Measurements from ENCODE around the gene ARL6IP6. TPM values are rescaled to one million over a fixed set of nuclear protein-coding genes. Genes with fewer than 3 reads are reported as not detected.

ARL6IP6 gene
- total and polyA plus RNA-seq, 10 of the 15 experiments (the other 5 are each of a cell fraction or from before 2014, with no cell fraction given) = 15.8 to 87.3 (median 28.4) TPM

DNA sequence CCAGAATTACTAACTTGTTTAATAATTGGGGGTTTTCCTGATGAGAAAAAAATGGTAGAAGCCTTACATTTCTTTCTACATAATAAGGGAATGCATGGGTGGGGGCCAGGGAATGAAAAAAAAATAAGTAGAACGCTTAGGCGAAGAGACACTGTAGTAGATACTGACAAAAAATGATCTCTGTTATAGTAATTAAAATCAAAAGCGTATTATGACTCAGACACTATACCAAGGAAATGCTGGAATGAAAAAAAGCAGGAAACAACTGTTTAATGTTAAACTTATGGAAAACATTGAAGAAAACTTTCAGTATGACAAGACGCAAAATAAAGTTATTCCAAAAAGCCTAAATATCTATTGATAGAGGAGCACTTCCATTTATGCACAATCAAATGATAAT lies 44.1 kb upstream of the ARL6IP6 start:
- FAIRE-seq = no peak
- BruUV-seq (replicated peaks) = no TSS peak
- Histone ChIP-seq H4K20me1 (ENCODE audit: control insufficient read depth, insufficient read depth) (no peaks in the 10 kb centered on the region), H3K27ac (ENCODE audit: control insufficient read depth, insufficient read depth) (no peak overlapping the region), H3K4me2 (ENCODE audit: control insufficient read depth, insufficient read depth) (no peak overlapping the region), H3K79me2 (ENCODE audit: control insufficient read depth, insufficient read depth, low read length) (no peaks in the 10 kb centered on the region), H3K9me3 (replicated peaks; ENCODE audit: control insufficient read depth, insufficient read depth, low read length) (no peaks in the 10 kb centered on the region), H3K27me3 (replicated peaks in 1 of 2; ENCODE audit: control insufficient read depth in 2 of 2, insufficient read depth in 2 of 2, low read length in 1 of 2) (no peaks in the 10 kb centered on the region), H3K36me3 (ENCODE audit: control insufficient read depth in 2 of 2, insufficient read depth in 2 of 2, low read length in 1 of 2) (peaks cover 6 to 24% of the 10 kb centered on the region in 2 experiments), H2AFZ (ENCODE audit: control insufficient read depth, low read depth, low read length) (no peak overlapping the region), H3K4me1 (ENCODE audit: control insufficient read depth, insufficient read depth, low read length) (no peaks in the 10 kb centered on the region), H3K4me3 (no peak overlapping the region), H3K9ac (ENCODE audit: control insufficient read depth, insufficient read depth, low read length) (no peak overlapping the region)
- in situ Hi-C loops (cut with MboI) (loop anchor here (25.0 kb wide), 1 partner anchor 1212 kb away; no protein-coding TSS in a partner anchor), intact Hi-C loops (cut with micrococcal nuclease; ENCODE audit: unreplicated experiment) (loop anchor here (2.0 kb wide), 1 partner anchor 16 kb away; no protein-coding TSS in a partner anchor)
- CTCF ChIA-PET = interaction anchor here (0.9 to 1.1 kb wide), 2 partner anchors 11 to 39 kb away, joined by 3 read pairs; no protein-coding TSS in a partner anchor
- TF ChIP-seq ETV6 (conservative IDR thresholded peaks at IDR 0.05 in 1 of 2, IDR thresholded peaks at IDR 0.05 in 1 of 2; ENCODE audit: borderline replicate concordance in 1 of 2, low read depth in 1 of 2) = no peak
- no peak for TF ChIP-seq RB1 (IDR thresholded peaks at IDR 0.05; ENCODE audit: borderline replicate concordance)
- TF ChIP-seq BHLHE40 (IDR thresholded peaks at IDR 0.05; ENCODE audit: borderline replicate concordance in 1 of 2, low read depth in 2 of 2, low read length in 1 of 2) = no peak
- no peak for TF ChIP-seq POLR2AphosphoS5 (IDR thresholded peaks at IDR 0.05; ENCODE audit: low read length)
- no peak for TF ChIP-seq ZZZ3 (IDR thresholded peaks at IDR 0.05; ENCODE audit: control insufficient read depth, insufficient read length, low read depth)
- TF ChIP-seq IRF4 (IDR thresholded peaks at IDR 0.05; ENCODE audit: low read depth, low read length) = no peak
- 91% methylated on average over 4 of the region's 4 CpGs for WGBS (ENCODE audit: insufficient coverage, insufficient replicate concordance, low lambda C conversion rate, missing lambda C conversion rate)
- POLR2A ChIA-PET = no interaction called here
- RAD21 ChIA-PET (ENCODE audit: unreplicated experiment) = no interaction called here
- SMC1A ChIA-PET (ENCODE audit: uncharacterized antibody, unreplicated experiment) = no interaction called here
- ATAC-seq = no peak
- DNase-seq (ENCODE audit: low read depth, low spot score) = no peak

DNA sequence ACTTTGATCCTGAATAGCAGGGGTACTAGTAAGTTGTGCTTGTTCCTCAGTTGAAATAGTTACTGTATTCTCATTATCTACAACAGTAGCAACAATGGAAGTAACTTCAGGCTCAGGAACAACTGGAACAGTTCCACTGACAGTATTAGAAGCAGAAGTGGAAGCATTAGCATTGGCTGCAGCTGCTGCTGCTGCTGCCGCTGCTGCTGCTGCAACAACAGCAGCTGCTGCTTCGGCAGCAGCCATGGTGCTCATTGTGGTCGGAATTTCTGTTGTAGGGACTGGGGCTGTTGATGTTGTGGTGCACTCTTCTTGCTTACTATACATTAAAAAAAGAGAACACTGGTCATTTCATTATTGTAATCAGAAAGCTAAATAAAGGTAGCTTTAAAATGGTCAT lies 42.0 kb upstream of the ARL6IP6 start:
- FAIRE-seq (no peak), ATAC-seq (no peak), DNase-seq (ENCODE audit: low read depth, low spot score) (no peak)
- POLR2A ChIA-PET = no interaction called here
- Histone ChIP-seq H3K4me1 (ENCODE audit: control insufficient read depth, insufficient read depth, low read length) (no peaks in the 10 kb centered on the region), H3K4me2 (ENCODE audit: control insufficient read depth, insufficient read depth) (no peak overlapping the region), H3K27ac (ENCODE audit: control insufficient read depth, insufficient read depth) (no peak overlapping the region), H3K36me3 (ENCODE audit: control insufficient read depth in 2 of 2, insufficient read depth in 2 of 2, low read length in 1 of 2) (peaks cover 5 to 36% of the 10 kb centered on the region in 2 experiments), H3K9me3 (replicated peaks; ENCODE audit: control insufficient read depth, insufficient read depth, low read length) (no peaks in the 10 kb centered on the region), H3K9ac (ENCODE audit: control insufficient read depth, insufficient read depth, low read length) (no peak overlapping the region), H3K4me3 (no peak overlapping the region), H3K79me2 (ENCODE audit: control insufficient read depth, insufficient read depth, low read length) (no peaks in the 10 kb centered on the region), H2AFZ (ENCODE audit: control insufficient read depth, low read depth, low read length) (no peak overlapping the region), H4K20me1 (ENCODE audit: control insufficient read depth, insufficient read depth) (no peaks in the 10 kb centered on the region), H3K27me3 (replicated peaks in 1 of 2; ENCODE audit: control insufficient read depth in 2 of 2, insufficient read depth in 2 of 2, low read length in 1 of 2) (no peaks in the 10 kb centered on the region)
- RAD21 ChIA-PET (ENCODE audit: unreplicated experiment) = interaction anchor here (0.7 kb wide), 1 partner anchor 67 kb away, joined by 3 read pairs; no protein-coding TSS in a partner anchor
- in situ Hi-C loops (cut with MboI) = no loop called here
- no TSS peak for BruUV-seq (replicated peaks)
- CTCF ChIA-PET = interaction anchor here (1.3 kb wide), 1 partner anchor 66 kb away, joined by 3 read pairs; no protein-coding TSS in a partner anchor
- intact Hi-C loops (cut with micrococcal nuclease; ENCODE audit: unreplicated experiment) = no loop called here
- SMC1A ChIA-PET (ENCODE audit: uncharacterized antibody, unreplicated experiment) = interaction anchor here (1.3 kb wide), 1 partner anchor 10 kb away, joined by 3 read pairs; no protein-coding TSS in a partner anchor
- 95% methylated on average over 3 of the region's 3 CpGs for WGBS (ENCODE audit: insufficient coverage, insufficient replicate concordance, low lambda C conversion rate, missing lambda C conversion rate)
- TF ChIP-seq MYB (IDR thresholded peaks at IDR 0.05; ENCODE audit: borderline replicate concordance, low read depth, low read length) (no peak), JUNB (IDR thresholded peaks at IDR 0.05) (no peak), CBX3 (IDR thresholded peaks at IDR 0.05; ENCODE audit: borderline replicate concordance, low read depth) (no peak), ZNF274 (IDR thresholded peaks at IDR 0.05; ENCODE audit: insufficient read depth, insufficient read length) (no peak), RCOR1 (conservative IDR thresholded peaks at IDR 0.05; ENCODE audit: low read depth, low read length) (no peak), SREBF2 (IDR thresholded peaks at IDR 0.05; ENCODE audit: low read length) (no peak)
- TF ChIP-seq, protein P1, sequence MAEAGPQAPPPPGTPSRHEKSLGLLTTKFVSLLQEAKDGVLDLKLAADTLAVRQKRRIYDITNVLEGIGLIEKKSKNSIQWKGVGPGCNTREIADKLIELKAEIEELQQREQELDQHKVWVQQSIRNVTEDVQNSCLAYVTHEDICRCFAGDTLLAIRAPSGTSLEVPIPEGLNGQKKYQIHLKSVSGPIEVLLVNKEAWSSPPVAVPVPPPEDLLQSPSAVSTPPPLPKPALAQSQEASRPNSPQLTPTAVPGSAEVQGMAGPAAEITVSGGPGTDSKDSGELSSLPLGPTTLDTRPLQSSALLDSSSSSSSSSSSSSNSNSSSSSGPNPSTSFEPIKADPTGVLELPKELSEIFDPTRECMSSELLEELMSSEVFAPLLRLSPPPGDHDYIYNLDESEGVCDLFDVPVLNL (IDR thresholded peaks at IDR 0.05; ENCODE audit: low read depth, low read length) = no peak
- TF ChIP-seq, protein P2, sequence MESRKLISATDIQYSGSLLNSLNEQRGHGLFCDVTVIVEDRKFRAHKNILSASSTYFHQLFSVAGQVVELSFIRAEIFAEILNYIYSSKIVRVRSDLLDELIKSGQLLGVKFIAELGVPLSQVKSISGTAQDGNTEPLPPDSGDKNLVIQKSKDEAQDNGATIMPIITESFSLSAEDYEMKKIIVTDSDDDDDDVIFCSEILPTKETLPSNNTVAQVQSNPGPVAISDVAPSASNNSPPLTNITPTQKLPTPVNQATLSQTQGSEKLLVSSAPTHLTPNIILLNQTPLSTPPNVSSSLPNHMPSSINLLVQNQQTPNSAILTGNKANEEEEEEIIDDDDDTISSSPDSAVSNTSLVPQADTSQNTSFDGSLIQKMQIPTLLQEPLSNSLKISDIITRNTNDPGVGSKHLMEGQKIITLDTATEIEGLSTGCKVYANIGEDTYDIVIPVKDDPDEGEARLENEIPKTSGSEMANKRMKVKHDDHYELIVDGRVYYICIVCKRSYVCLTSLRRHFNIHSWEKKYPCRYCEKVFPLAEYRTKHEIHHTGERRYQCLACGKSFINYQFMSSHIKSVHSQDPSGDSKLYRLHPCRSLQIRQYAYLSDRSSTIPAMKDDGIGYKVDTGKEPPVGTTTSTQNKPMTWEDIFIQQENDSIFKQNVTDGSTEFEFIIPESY (IDR thresholded peaks at IDR 0.05) = no peak
